MG63 (cell line): ENCODE measurements around the gene CEMIP2. TPM values are rescaled to one million over a fixed set of nuclear protein-coding genes. Genes with fewer than 3 reads are reported as not detected.
"Not testable (repeated sequence)": the region's sequence is repeated elsewhere in the genome, so short reads cannot be mapped to it uniquely, and the experiment has no call there.

Experiments used
- DNase-seq: peaks from one replicate; pipeline ENCODE4 v3.0.0-alpha.2; 2020
- H3K27me3 ChIP-seq: fragments of 250-450 bp; sonication (Bioruptor Pico); 2 replicates; pipeline ENCODE4 v1.5.1; 2020; ENCODE audit warnings: mild to moderate bottlenecking, moderate library complexity
- H3K36me3 ChIP-seq: fragments of 250-450 bp; sonication (Bioruptor Pico); 2 replicates; pipeline ENCODE4 v1.5.1; 2020; ENCODE audit warnings: mild to moderate bottlenecking, moderate library complexity
- H3K4me3 ChIP-seq: fragments of 250-450 bp; sonication (Bioruptor Pico); 2 replicates; pipeline ENCODE4 v1.5.1; 2020; ENCODE audit warnings: mild to moderate bottlenecking, moderate library complexity
- H3K9me3 ChIP-seq: fragments of 250-450 bp; sonication (Bioruptor Pico); 2 replicates; pipeline ENCODE4 v1.5.1; 2020; ENCODE audit warnings: mild to moderate bottlenecking, moderate library complexity
- total RNA-seq: library from RNA; depleted of rRNA; stranded (reverse); fragments of >200 nt; shearing (Covaris generic); gene quantifications from 2 replicates; pipeline ENCODE4 v1.2.3, GENCODE V29; 2014; ENCODE audit warnings: low replicate concordance

The CEMIP2 gene
- total RNA-seq, 1 experiment from 2014 or later = 7.8 TPM

GRCh38 chr9:71703172-71703872 lies 65.0 kb downstream of the CEMIP2 start:
- DNase-seq = no peak
- H3K4me3 ChIP-seq = no peak overlapping the region
- no peaks in the 10 kb centered on the region for H3K9me3 ChIP-seq
- no peaks in the 10 kb centered on the region for H3K36me3 ChIP-seq
- H3K27me3 ChIP-seq = no peaks in the 10 kb centered on the region

GRCh38 chr9:71697882-71698281 lies 70.4 kb downstream of the CEMIP2 start:
- DNase-seq = no peak
- no peaks in the 10 kb centered on the region for H3K27me3 ChIP-seq
- no peak overlapping the region for H3K4me3 ChIP-seq
- no peaks in the 10 kb centered on the region for H3K9me3 ChIP-seq
- no peaks in the 10 kb centered on the region for H3K36me3 ChIP-seq

- no peaks in the 10 kb centered on the region for H3K36me3 ChIP-seq
- no peaks in the 10 kb centered on the region for H3K9me3 ChIP-seq
- no peak overlapping the region for H3K4me3 ChIP-seq
- no peaks in the 10 kb centered on the region for H3K27me3 ChIP-seq
- DNase-seq = no peak
These were observed 74.0 kb downstream of the CEMIP2 start for GRCh38 chr9:71694332-71694731.

- H3K27me3 ChIP-seq = no peaks in the 10 kb centered on the region
- H3K36me3 ChIP-seq = no peaks in the 10 kb centered on the region
- no peak for DNase-seq
- H3K9me3 ChIP-seq = no peaks in the 10 kb centered on the region
- H3K4me3 ChIP-seq = no peak overlapping the region
These were observed 74.7 kb downstream of the CEMIP2 start for GRCh38 chr9:71693607-71694006.

- no peaks in the 10 kb centered on the region for H3K27me3 ChIP-seq
- H3K36me3 ChIP-seq = no peaks in the 10 kb centered on the region
- H3K4me3 ChIP-seq = no peak overlapping the region
- DNase-seq = no peak
- no peaks in the 10 kb centered on the region for H3K9me3 ChIP-seq
These were observed 76.0 kb downstream of the CEMIP2 start for GRCh38 chr9:71692337-71692736.

- not testable (repeated sequence) for H3K27me3 ChIP-seq, H3K4me3 ChIP-seq, DNase-seq, H3K9me3 ChIP-seq, H3K36me3 ChIP-seq
These were observed 76.7 kb downstream of the CEMIP2 start for GRCh38 chr9:71691576-71691975.

- Histone ChIP-seq H3K27me3 (no peaks in the 10 kb centered on the region), H3K9me3 (no peaks in the 10 kb centered on the region), H3K4me3 (no peak overlapping the region), H3K36me3 (no peaks in the 10 kb centered on the region)
- no peak for DNase-seq
These were observed 77.5 kb downstream of the CEMIP2 start for GRCh38 chr9:71690689-71691435.

- no peak for DNase-seq
- Histone ChIP-seq H3K4me3 (no peak overlapping the region), H3K27me3 (no peaks in the 10 kb centered on the region), H3K9me3 (no peaks in the 10 kb centered on the region), H3K36me3 (no peaks in the 10 kb centered on the region)
These were observed 78.1 kb downstream of the CEMIP2 start for GRCh38 chr9:71690063-71690688.

GRCh38 chr9:71687676-71688075 lies 80.6 kb downstream of the CEMIP2 start:
- Histone ChIP-seq H3K27me3 (no peaks in the 10 kb centered on the region), H3K9me3 (no peaks in the 10 kb centered on the region), H3K36me3 (no peaks in the 10 kb centered on the region), H3K4me3 (no peak overlapping the region)
- DNase-seq = no peak

- Histone ChIP-seq H3K4me3 (no peak overlapping the region), H3K36me3 (no peaks in the 10 kb centered on the region), H3K27me3 (no peaks in the 10 kb centered on the region), H3K9me3 (no peaks in the 10 kb centered on the region)
- DNase-seq = no peak
These were observed 82.3 kb downstream of the CEMIP2 start for GRCh38 chr9:71685988-71686387.

- no peak for DNase-seq
- Histone ChIP-seq H3K36me3 (no peaks in the 10 kb centered on the region), H3K9me3 (no peaks in the 10 kb centered on the region), H3K4me3 (no peak overlapping the region), H3K27me3 (no peaks in the 10 kb centered on the region)
These were observed 82.9 kb downstream of the CEMIP2 start for GRCh38 chr9:71685394-71685793.

GRCh38 chr9:71684566-71684965 lies 83.7 kb downstream of the CEMIP2 start:
- H3K4me3 ChIP-seq = no peak overlapping the region
- no peaks in the 10 kb centered on the region for H3K27me3 ChIP-seq
- H3K9me3 ChIP-seq = no peaks in the 10 kb centered on the region
- DNase-seq = no peak
- no peaks in the 10 kb centered on the region for H3K36me3 ChIP-seq

GRCh38 chr9:71683598-71684235 lies 84.6 kb downstream of the CEMIP2 start:
- DNase-seq = no peak

GRCh38 chr9:71681708-71682272 lies 86.5 kb downstream of the CEMIP2 start:
- Histone ChIP-seq H3K27me3 (no peaks in the 10 kb centered on the region), H3K4me3 (no peak overlapping the region), H3K9me3 (no peaks in the 10 kb centered on the region), H3K36me3 (no peaks in the 10 kb centered on the region)
- DNase-seq = peak; percentile 9

More at GRCh38 chr9:71683598-71684235, 84.6 kb downstream of the CEMIP2 start:
- Histone ChIP-seq H3K36me3 (no peaks in the 10 kb centered on the region), H3K4me3 (no peak overlapping the region), H3K9me3 (no peaks in the 10 kb centered on the region), H3K27me3 (no peaks in the 10 kb centered on the region)

- Histone ChIP-seq H3K9me3 (no peaks in the 10 kb centered on the region), H3K27me3 (no peaks in the 10 kb centered on the region), H3K36me3 (no peaks in the 10 kb centered on the region), H3K4me3 (no peak overlapping the region)
- no peak for DNase-seq
These were observed 87.1 kb downstream of the CEMIP2 start for GRCh38 chr9:71681104-71681707.

GRCh38 chr9:71680189-71680980 lies 87.9 kb downstream of the CEMIP2 start:
- no peak overlapping the region for H3K4me3 ChIP-seq
- H3K36me3 ChIP-seq = no peaks in the 10 kb centered on the region
- no peaks in the 10 kb centered on the region for H3K27me3 ChIP-seq
- H3K9me3 ChIP-seq = no peaks in the 10 kb centered on the region
- no peak for DNase-seq
